ENCODE data around the gene CEACAM1. TPM values are rescaled to one million over a fixed set of nuclear protein-coding genes. Genes with fewer than 3 reads are reported as not detected.

The CEACAM1 gene
- total RNA-seq = 0.38 and 0.63 TPM in 2 replicates

DNA sequence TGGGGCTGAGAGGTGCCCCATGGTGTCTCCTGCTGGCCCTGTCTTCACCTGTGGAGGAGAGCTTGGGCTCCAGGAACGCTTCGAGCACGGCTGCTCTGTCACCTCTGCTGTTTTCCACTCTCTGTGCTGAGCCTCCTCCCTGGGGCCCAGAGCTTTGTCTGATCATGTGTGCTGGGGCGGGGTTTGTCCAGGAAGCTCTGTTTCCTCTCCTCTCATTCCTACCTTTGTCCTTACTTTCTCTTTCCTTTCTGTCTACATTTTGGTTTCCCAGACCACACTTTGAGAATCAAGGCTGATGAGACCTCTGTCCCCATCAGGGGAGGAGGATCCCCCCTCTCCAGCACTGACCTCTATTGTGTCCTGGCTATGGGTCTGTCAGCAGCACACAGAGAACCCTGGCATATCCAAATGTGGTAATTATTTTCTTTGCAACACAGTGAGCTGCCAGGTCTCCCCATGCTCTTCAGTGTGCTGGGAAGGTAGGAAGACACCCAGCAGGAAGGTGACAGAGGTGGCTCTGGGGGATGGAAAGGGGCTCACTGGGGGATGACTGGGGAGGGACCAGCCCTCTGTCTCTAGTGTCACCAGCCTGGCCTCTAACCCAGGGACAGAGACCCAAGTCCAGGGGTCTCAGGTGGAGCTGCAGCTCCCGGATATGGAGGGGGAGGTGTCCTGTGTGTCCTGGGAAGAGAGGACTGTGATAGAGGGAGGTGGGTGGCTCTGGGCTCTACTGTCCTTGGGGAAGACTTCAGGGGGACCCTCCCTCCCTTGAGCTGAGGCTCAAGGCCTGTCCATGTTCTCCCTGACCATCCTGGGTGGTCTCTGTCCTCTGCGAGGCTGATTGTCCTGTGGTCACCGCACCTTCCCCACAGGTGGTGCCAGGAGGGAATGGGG lies at the start of gene CEACAM1:
CEACAM1 (minus strand) TSS at position 128 of the 894 bp plus-strand sequence; CDS start at position 21, 107 bp downstream.

Other genes starting within 250 kb of the CEACAM1 start
- 0.09 and 0.27 TPM in 2 replicates for gene PRR19, start 226.3 kb downstream of the CEACAM1 start, total RNA-seq
- gene PAFAH1B3, start 225.9 kb downstream of the CEACAM1 start, total RNA-seq = 19.7 and 52.5 TPM in 2 replicates
- 0.19 TPM in 1 of 2 replicates, not detected in the other for gene TMEM145, start 215.2 kb downstream of the CEACAM1 start, total RNA-seq
- gene MEGF8, start 202.8 kb downstream of the CEACAM1 start, total RNA-seq = 22.0 and 35.5 TPM in 2 replicates
- not detected in 2 replicates for gene CNFN, start 138.2 kb downstream of the CEACAM1 start, total RNA-seq
- gene LIPE, start 101.1 kb downstream of the CEACAM1 start, total RNA-seq = 3.5 and 5.3 TPM in 2 replicates
- not detected in 2 replicates for gene CXCL17, start 85.5 kb downstream of the CEACAM1 start, total RNA-seq
- not detected in 2 replicates for gene CEACAM8, start 66.4 kb upstream of the CEACAM1 start, total RNA-seq
- gene PSG3, start 212.0 kb upstream of the CEACAM1 start, total RNA-seq = not detected in 2 replicates
- gene PSG8, start 237.2 kb upstream of the CEACAM1 start, total RNA-seq = not detected in 2 replicates

Data from endothelial cell of coronary artery (primary cell).